Ishikawa (cell line): ENCODE measurements around the gene TRRAP.

Source experiments
- CEBPB ChIP-seq: IDR thresholded peaks from 2 replicates; pipeline ENCODE4 v1.6.1; 2012
- CREB1 ChIP-seq: IDR thresholded peaks from 2 replicates; pipeline ENCODE4 v1.6.1; 2012; ENCODE audit warnings: low read depth
- EGR1 ChIP-seq: IDR thresholded peaks from 2 replicates; pipeline ENCODE4 v1.6.1; 2012
- EP300 ChIP-seq: IDR thresholded peaks from 2 replicates; pipeline ENCODE4 v1.6.1; 2012; ENCODE audit warnings: borderline replicate concordance
- FOXM1 ChIP-seq: IDR thresholded peaks from 2 replicates; pipeline ENCODE4 v1.6.1; 2012; ENCODE audit warnings: low read depth, borderline replicate concordance
- NFIC ChIP-seq: IDR thresholded peaks from 2 replicates; pipeline ENCODE4 v1.6.1; 2012
- RAD21 ChIP-seq: IDR thresholded peaks from 2 replicates; pipeline ENCODE4 v1.6.1; 2012; ENCODE audit warnings: low read depth
- TAF1 ChIP-seq: IDR thresholded peaks from 2 replicates; pipeline ENCODE4 v1.6.1; 2012; ENCODE audit warnings: low read depth, mild to moderate bottlenecking
- TCF12 ChIP-seq: IDR thresholded peaks from 2 replicates; pipeline ENCODE4 v1.6.1; 2012; ENCODE audit warnings: low read depth
- TEAD4 ChIP-seq: IDR thresholded peaks from 2 replicates; pipeline ENCODE4 v1.6.1; 2012
- YY1 ChIP-seq: IDR thresholded peaks from 2 replicates; pipeline ENCODE4 v1.6.1; 2012; ENCODE audit warnings: low read depth
- ZBTB7A ChIP-seq: IDR thresholded peaks from 2 replicates; pipeline ENCODE4 v1.6.1; 2012; ENCODE audit warnings: low read depth
- TF ChIP-seq, protein P1 (sequence below): IDR thresholded peaks from 2 replicates; pipeline ENCODE4 v1.6.1; 2012; ENCODE audit warnings: low read depth, mild to moderate bottlenecking
- TF ChIP-seq, protein P2 (sequence below): IDR thresholded peaks from 2 replicates; pipeline ENCODE4 v1.6.1; 2012
- TF ChIP-seq, protein P3 (sequence below): IDR thresholded peaks from 2 replicates; pipeline ENCODE4 v1.6.1; 2012

TRRAP gene

DNA sequence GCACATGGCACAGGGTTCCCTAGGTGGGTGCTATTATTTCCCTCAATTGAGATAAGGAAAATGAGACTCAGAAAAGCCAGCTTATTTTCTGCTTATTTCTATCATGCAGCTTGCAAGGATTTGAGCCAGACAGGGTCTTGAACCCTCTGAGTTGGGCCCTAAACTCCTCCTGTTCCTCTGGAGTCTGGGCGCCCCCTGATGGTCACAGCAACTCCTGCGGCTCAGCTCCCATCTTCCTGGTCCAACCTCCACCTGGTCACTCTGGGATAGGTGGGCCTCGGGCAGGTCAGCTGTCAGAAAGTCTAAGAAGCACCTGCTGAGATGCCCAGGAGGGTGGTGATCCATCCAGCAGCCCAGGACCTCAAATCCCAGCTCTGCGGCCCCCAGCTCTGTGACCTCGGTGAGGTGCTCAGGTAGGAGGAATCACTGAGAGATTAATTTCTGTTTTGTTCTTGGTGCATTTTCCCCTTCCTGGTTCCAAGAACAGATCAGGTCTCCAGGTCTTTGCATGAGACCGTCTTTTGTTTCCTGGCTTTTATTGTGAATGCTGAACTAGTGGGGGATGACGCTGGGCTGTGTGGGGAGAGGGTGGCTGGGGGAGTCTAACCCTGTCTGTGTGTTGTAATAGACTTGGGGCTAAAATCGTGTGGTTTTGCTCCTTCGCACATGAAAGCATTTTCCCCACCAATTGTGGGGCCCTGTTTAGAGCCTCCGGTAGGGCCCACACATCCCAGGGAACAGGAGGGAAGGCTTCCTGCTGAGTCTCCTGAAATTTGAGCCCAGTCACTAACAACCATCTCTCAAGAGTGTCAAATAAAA lies 41.3 kb upstream of the TRRAP start:
- TF ChIP-seq, protein P1, sequence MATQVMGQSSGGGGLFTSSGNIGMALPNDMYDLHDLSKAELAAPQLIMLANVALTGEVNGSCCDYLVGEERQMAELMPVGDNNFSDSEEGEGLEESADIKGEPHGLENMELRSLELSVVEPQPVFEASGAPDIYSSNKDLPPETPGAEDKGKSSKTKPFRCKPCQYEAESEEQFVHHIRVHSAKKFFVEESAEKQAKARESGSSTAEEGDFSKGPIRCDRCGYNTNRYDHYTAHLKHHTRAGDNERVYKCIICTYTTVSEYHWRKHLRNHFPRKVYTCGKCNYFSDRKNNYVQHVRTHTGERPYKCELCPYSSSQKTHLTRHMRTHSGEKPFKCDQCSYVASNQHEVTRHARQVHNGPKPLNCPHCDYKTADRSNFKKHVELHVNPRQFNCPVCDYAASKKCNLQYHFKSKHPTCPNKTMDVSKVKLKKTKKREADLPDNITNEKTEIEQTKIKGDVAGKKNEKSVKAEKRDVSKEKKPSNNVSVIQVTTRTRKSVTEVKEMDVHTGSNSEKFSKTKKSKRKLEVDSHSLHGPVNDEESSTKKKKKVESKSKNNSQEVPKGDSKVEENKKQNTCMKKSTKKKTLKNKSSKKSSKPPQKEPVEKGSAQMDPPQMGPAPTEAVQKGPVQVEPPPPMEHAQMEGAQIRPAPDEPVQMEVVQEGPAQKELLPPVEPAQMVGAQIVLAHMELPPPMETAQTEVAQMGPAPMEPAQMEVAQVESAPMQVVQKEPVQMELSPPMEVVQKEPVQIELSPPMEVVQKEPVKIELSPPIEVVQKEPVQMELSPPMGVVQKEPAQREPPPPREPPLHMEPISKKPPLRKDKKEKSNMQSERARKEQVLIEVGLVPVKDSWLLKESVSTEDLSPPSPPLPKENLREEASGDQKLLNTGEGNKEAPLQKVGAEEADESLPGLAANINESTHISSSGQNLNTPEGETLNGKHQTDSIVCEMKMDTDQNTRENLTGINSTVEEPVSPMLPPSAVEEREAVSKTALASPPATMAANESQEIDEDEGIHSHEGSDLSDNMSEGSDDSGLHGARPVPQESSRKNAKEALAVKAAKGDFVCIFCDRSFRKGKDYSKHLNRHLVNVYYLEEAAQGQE, result no peak
- TF ChIP-seq, protein P2, sequence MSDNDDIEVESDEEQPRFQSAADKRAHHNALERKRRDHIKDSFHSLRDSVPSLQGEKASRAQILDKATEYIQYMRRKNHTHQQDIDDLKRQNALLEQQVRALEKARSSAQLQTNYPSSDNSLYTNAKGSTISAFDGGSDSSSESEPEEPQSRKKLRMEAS, result peak; percentile 27; the same call in 1 of the 2 replicates
- peak; percentile 85 for TF ChIP-seq RAD21

DNA sequence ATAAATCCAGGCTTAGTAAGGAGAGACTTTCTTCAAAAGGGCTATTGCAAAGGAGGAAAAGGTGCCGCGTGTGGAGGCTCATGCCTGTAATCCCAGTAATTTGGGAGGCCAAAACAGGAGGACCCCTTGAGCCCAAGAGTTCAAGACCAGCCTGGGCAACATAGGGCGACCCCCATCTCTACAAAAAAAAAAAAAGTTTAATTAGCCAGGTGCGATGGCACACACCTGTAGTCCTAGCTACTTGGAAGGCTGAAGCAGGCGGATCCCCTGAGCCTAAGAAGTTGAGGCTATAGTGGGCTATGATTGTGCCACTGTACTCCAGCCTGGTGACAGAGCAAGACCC lies 40.7 kb upstream of the TRRAP start:
- no peak for TF ChIP-seq EP300
- no peak for TF ChIP-seq FOXM1
- TF ChIP-seq YY1, result no peak
- TF ChIP-seq, protein P1, result no peak
- TF ChIP-seq, protein P3, sequence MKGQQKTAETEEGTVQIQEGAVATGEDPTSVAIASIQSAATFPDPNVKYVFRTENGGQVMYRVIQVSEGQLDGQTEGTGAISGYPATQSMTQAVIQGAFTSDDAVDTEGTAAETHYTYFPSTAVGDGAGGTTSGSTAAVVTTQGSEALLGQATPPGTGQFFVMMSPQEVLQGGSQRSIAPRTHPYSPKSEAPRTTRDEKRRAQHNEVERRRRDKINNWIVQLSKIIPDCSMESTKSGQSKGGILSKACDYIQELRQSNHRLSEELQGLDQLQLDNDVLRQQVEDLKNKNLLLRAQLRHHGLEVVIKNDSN, result no peak
- no peak for TF ChIP-seq NFIC
- TF ChIP-seq TEAD4, result no peak
- TF ChIP-seq TCF12, result no peak
- TF ChIP-seq CREB1, result no peak
- TF ChIP-seq RAD21, result no peak
- TF ChIP-seq TAF1, result no peak
- no peak for TF ChIP-seq ZBTB7A
- no peak for TF ChIP-seq CEBPB
- TF ChIP-seq EGR1, result no peak
- TF ChIP-seq, protein P2, result no peak

DNA sequence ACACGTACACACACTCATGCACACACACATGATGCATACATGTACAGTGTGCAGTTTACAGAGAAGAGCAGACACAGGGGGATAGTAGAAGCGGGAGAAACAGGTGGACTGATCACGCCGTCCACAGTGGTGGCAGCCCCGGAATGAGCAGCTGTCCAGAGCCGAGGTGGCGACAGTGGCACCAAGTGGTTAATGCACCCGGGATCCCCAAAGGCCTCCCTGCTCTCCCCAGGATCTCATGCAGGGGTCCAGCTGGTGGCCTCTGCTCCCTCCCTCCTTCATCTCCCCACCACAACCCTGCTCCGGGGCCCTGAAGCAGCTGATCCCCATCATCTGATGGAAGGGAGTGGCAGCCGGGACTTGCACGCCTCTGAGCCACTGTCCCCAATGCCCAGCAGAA lies 38.2 kb upstream of the TRRAP start:
- TF ChIP-seq TCF12, result no peak
- TF ChIP-seq EP300, result no peak
- TF ChIP-seq YY1, result no peak
- no peak for TF ChIP-seq TEAD4
- no peak for TF ChIP-seq RAD21
- TF ChIP-seq NFIC, result no peak
- no peak for TF ChIP-seq ZBTB7A
- no peak for TF ChIP-seq FOXM1
- TF ChIP-seq, protein P2, result no peak
- TF ChIP-seq CEBPB, result no peak
- TF ChIP-seq TAF1, result no peak

DNA sequence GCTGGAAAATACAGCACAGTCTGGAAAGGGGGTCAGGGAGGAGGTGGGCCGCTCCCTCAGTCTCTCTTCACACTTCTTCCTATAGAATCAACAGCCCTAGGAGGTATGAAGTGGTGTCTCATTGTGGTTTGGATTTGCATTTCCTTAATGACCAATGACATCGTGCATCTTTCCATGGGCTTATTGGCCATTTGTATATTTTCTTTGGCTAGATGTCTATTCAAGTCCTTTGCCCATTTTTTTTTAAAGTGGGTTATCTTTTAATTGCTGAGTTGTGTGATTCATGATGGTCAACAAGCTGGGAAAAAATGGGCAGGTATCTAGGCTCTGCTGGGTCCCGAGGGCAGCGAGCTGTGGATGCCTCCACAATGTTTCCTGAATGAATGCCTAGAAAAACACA lies 37.6 kb upstream of the TRRAP start:
- no peak for TF ChIP-seq ZBTB7A
- TF ChIP-seq YY1, result no peak
- TF ChIP-seq CREB1, result no peak
- no peak for TF ChIP-seq FOXM1
- TF ChIP-seq CEBPB, result no peak
- TF ChIP-seq RAD21, result no peak
- no peak for TF ChIP-seq TEAD4
- no peak for TF ChIP-seq TCF12
- TF ChIP-seq, protein P3, result no peak
- TF ChIP-seq, protein P1, result no peak
- no peak for TF ChIP-seq NFIC
- TF ChIP-seq TAF1, result no peak
- TF ChIP-seq, protein P2, result no peak
- TF ChIP-seq EGR1, result no peak
- TF ChIP-seq EP300, result no peak
